ENCODE measurements around the gene CYP26A1. TPM values are rescaled to one million over a fixed set of nuclear protein-coding genes. Genes with fewer than 3 reads are reported as not detected.

The CYP26A1 gene
- total RNA-seq, 2 experiments from 2014 or later, result not detected

GRCh38 chr10:93054486-93054885 is 19.2 kb upstream of the CYP26A1 start:
- no peak overlapping the region for H3K4me3 Mint-ChIP-seq
- H3K36me3 Mint-ChIP-seq (ENCODE audit: low read depth), result peaks cover 9% of the 10 kb centered on the region
- H3K9me3 Mint-ChIP-seq, result no peaks in the 10 kb centered on the region
- no peak for DNase-seq
- TF ChIP-seq, protein P1, sequence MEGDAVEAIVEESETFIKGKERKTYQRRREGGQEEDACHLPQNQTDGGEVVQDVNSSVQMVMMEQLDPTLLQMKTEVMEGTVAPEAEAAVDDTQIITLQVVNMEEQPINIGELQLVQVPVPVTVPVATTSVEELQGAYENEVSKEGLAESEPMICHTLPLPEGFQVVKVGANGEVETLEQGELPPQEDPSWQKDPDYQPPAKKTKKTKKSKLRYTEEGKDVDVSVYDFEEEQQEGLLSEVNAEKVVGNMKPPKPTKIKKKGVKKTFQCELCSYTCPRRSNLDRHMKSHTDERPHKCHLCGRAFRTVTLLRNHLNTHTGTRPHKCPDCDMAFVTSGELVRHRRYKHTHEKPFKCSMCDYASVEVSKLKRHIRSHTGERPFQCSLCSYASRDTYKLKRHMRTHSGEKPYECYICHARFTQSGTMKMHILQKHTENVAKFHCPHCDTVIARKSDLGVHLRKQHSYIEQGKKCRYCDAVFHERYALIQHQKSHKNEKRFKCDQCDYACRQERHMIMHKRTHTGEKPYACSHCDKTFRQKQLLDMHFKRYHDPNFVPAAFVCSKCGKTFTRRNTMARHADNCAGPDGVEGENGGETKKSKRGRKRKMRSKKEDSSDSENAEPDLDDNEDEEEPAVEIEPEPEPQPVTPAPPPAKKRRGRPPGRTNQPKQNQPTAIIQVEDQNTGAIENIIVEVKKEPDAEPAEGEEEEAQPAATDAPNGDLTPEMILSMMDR (IDR thresholded peaks at IDR 0.05), result no peak
- H3K27ac Mint-ChIP-seq, result no peak overlapping the region
- intact Hi-C loops (cut with micrococcal nuclease), result no loop called here
- ChIA-PET CTCF (interaction anchor here (3.9 kb wide), 1 partner anchor 9 kb away, joined by 20 read pairs; no protein-coding TSS in a partner anchor), POLR2A (no interaction called here)
- H3K27me3 Mint-ChIP-seq, result peaks cover 2% of the 10 kb centered on the region
- no peaks in the 10 kb centered on the region for H3K4me1 Mint-ChIP-seq (ENCODE audit: low read depth)
- ATAC-seq, result no peak

DNA sequence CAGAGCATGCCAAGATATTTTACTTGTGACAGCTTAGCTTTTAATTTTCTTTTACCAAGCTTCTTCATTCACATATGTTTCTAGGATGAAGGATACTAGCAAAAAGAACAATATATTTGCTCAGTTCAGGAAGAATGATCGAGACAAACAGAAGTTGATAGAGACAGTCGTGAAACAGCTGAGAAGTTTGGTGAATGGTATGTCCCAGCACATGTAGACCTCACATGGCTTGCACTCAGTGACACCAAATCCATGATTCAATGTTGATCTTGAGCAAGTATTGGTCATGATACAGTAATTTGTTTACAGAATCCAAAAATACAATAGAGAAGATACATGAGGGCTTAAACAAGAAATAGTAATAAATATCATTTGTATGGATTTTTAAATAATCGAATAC is 15.6 kb upstream of the CYP26A1 start:
- H3K4me3 Mint-ChIP-seq, result no peak overlapping the region
- ATAC-seq, result no peak
- H3K4me1 Mint-ChIP-seq (ENCODE audit: low read depth), result peaks cover 14% of the 10 kb centered on the region
- intact Hi-C loops (cut with micrococcal nuclease), result no loop called here
- peaks cover 13% of the 10 kb centered on the region for H3K36me3 Mint-ChIP-seq (ENCODE audit: low read depth)
- ChIA-PET CTCF (interaction anchor here (1.0 to 1.1 kb wide), 2 partner anchors 22 to 318 kb away, joined by 3 read pairs; no protein-coding TSS in a partner anchor), POLR2A (no interaction called here)
- no peaks in the 10 kb centered on the region for H3K9me3 Mint-ChIP-seq
- DNase-seq, result no peak
- H3K27me3 Mint-ChIP-seq, result peaks cover 18% of the 10 kb centered on the region
- TF ChIP-seq, protein P1 (IDR thresholded peaks at IDR 0.05), result no peak
- no peak overlapping the region for H3K27ac Mint-ChIP-seq

DNA sequence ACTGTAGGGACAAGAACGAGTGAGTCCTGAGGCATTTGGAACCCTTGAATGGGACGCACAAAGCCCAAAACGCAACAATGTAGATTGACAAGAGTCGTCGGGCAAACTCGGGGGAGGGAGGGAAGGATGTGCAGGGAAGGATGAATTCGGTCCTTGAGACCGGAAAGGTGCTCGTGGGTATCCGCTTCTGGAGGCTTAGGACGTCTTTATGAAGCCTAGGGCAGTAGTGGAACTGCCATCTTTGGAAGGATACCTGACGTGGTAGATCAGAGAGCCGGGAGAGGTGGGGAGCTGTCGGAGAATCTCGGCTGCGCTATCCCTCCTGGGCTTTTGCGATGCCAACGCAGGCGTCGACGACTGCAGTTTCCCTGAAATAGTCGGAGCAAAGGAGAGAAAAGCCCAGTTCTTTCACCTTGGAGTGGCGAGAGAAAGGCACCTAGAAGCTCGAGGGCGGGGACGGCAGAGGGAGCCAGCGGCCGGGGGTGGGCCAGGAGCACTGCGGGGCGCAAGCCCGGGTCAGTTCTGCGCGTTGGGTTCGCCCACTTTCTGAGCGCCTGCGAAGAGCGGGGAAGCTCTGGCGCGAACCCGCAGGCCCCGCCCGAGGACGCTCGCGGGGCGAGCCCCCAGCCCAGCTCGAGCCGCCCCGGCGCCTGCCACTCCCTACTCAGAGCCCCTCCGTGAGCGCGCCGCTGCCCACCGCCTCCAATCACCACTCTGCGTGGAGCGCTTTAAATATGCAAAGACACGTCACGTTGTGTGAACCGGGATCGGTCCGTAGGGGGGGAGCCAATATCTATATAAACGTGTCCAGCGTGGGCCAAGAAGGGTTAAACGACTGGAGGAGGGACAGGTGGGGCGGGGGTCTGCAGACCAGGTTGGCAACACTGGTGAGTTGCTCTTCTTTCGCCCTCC is 13.5 kb upstream of the CYP26A1 start, which contains the start of gene CYP26C1:
Gene CYP26C1, plus strand, starts transcription at position 824 of the 912 bp plus-strand sequence. CDS start 466 bp downstream, outside the sequence.
- TF ChIP-seq, protein P1 (IDR thresholded peaks at IDR 0.05), result no peak
- POLR2A ChIA-PET, result no interaction called here
- intact Hi-C loops (cut with micrococcal nuclease), result no loop called here
- no peak for DNase-seq
- Mint-ChIP-seq H3K27me3 (peaks cover 31% of the 10 kb centered on the region), H3K27ac (no peak within 1 kb of the TSS), H3K4me3 (no peak within 1 kb of the TSS), H3K36me3 (ENCODE audit: low read depth) (peaks cover 13% of the 10 kb centered on the region), H3K9me3 (no peaks in the 10 kb centered on the region), H3K4me1 (ENCODE audit: low read depth) (peaks cover 18% of the 10 kb centered on the region)
- CTCF ChIA-PET, result no interaction called here
- no peak for ATAC-seq

GRCh38 chr10:93060887-93061593 is 12.7 kb upstream of the CYP26A1 start:
- Mint-ChIP-seq H3K9me3 (no peaks in the 10 kb centered on the region), H3K27me3 (peaks cover 36% of the 10 kb centered on the region), H3K36me3 (ENCODE audit: low read depth) (peaks cover 13% of the 10 kb centered on the region), H3K27ac (no peak overlapping the region), H3K4me1 (ENCODE audit: low read depth) (peaks cover 21% of the 10 kb centered on the region), H3K4me3 (no peak overlapping the region)
- DNase-seq (no peak), ATAC-seq (no peak)
- TF ChIP-seq, protein P1 (IDR thresholded peaks at IDR 0.05), result no peak
- POLR2A ChIA-PET, result no interaction called here
- intact Hi-C loops (cut with micrococcal nuclease), result no loop called here
- CTCF ChIA-PET, result interaction anchor here (0.9 to 1.6 kb wide), 4 partner anchors 9 to 112 kb away, joined by 3 to 6 read pairs (median 4); partner anchors contain the start of gene CYP26A1
